K562 (cell line): Measurements from ENCODE around the gene NT5C2. TPM values are rescaled to one million over a fixed set of nuclear protein-coding genes. Genes with fewer than 3 reads are reported as not detected.

Experiments used
- ATAC-seq: fragments of 200-7000 bp; cut with Tn5 transposase; 3 replicates; pipeline ENCODE4 v1.9.1; 2020; ENCODE audit warnings: moderate library complexity
- BruUV-seq: library from RNA; stranded (reverse); fragments of 400-500 nt; replicated peaks from 2 replicates; lab custom pipeline; 2021; lab: Mats Ljungman, UMichigan
- CTCF ChIA-PET: fragments of 300-600 bp; formaldehyde crosslinking; extraction: SDS; loops from one replicate; lab custom pipeline; 2021; ENCODE audit warnings: low intra/inter-chr PET ratio; lab: Yijun Ruan, JAX
- POLR2A ChIA-PET: fragments of 300-600, 350-650 bp; sonication (Branson Sonifier 250); formaldehyde crosslinking; extraction: SDS; loops from one replicate; lab custom pipeline; 2021; ENCODE audit warnings: antibody characterized with exemption, inconsistent platforms; lab: Yijun Ruan, JAX
- DNase-seq, 4 experiments: peaks; one replicate each; pipeline versions ENCODE4 v3.0.0 to v3.0.0-alpha.2; 2011 to 2018; ENCODE audit warnings: low spot score in 3 of 4, mixed read lengths in 3 of 4; ENCODE audit errors: extremely low read depth in 1 of 4
- FAIRE-seq: peaks from 2 replicates; lab custom pipeline; 2011; peaks lifted over from hg19 to GRCh38; lab: Jason Lieb, UNC
- H2AFZ ChIP-seq: 2 replicates; pipeline ENCODE4 v1.6.0; 2011; ENCODE audit warnings: low read depth, low read length, control low read depth, inconsistent platforms
- H3K27ac ChIP-seq: fragments of 200-600 bp; 3 replicates; pipeline ENCODE4 v1.8.0; 2011; ENCODE audit warnings: low read depth, mild to moderate bottlenecking, control low read depth, inconsistent platforms, low read length, moderate library complexity, mixed read lengths; ENCODE audit errors: extremely low read depth
- H3K27me3 ChIP-seq, 2 experiments: fragments of 300-600 bp in 1 of 2; 2 replicates in 1 of 2; 3 replicates in 1 of 2; pipeline versions ENCODE4 v1.6.0 to v1.8.0; 2011; ENCODE audit warnings: inconsistent platforms in 2 of 2, low read length in 2 of 2, mild to moderate bottlenecking in 1 of 2, mixed read lengths in 1 of 2, moderate library complexity in 1 of 2; ENCODE audit not compliant: control insufficient read depth in 2 of 2, insufficient read depth in 2 of 2
- H3K36me3 ChIP-seq: fragments of 300-600 bp; 3 replicates; pipeline ENCODE4 v1.8.0; 2011; ENCODE audit warnings: mild to moderate bottlenecking, low read length, inconsistent platforms; ENCODE audit not compliant: control insufficient read depth, insufficient read depth
- H3K4me1 ChIP-seq, 2 experiments: fragments of 200-600 bp in 1 of 2; replicated peaks in 1 of 2; 2 replicates in 1 of 2; 3 replicates in 1 of 2; pipeline versions ENCODE4 v1.5.1 to v1.8.0; 2011; ENCODE audit warnings: inconsistent platforms in 2 of 2, low read length in 2 of 2, mild to moderate bottlenecking in 1 of 2, mixed read lengths in 1 of 2, moderate library complexity in 1 of 2; ENCODE audit not compliant: control insufficient read depth in 2 of 2, insufficient read depth in 2 of 2
- H3K4me2 ChIP-seq: 2 replicates; pipeline ENCODE4 v1.6.1; 2011; ENCODE audit warnings: low read length, control low read depth, inconsistent platforms, mixed read lengths; ENCODE audit not compliant: insufficient read depth
- H3K4me3 ChIP-seq: fragments of 200-600 bp; sonication (generic), shearing (Covaris generic); 2 replicates; pipeline ENCODE4 v1.5.1; 2016; ENCODE audit warnings: control low read depth, inconsistent platforms
- H3K79me2 ChIP-seq: fragments of 200-600 bp; 3 replicates; pipeline ENCODE4 v1.8.0; 2011; ENCODE audit warnings: low read length, inconsistent platforms; ENCODE audit not compliant: control insufficient read depth, insufficient read depth
- H3K9ac ChIP-seq, 2 experiments: 2 replicates each; pipeline versions ENCODE4 v1.6.0 to v1.6.1; 2011; ENCODE audit warnings: low read depth in 2 of 2, low read length in 2 of 2, control low read depth in 1 of 2, inconsistent platforms in 1 of 2, mild to moderate bottlenecking in 1 of 2, mixed read lengths in 1 of 2; ENCODE audit not compliant: insufficient read depth in 1 of 2
- H3K9me1 ChIP-seq: one replicate; pipeline ENCODE4 v1.6.0; 2011; ENCODE audit warnings: inconsistent platforms, mild to moderate bottlenecking, low read length, moderate library complexity; ENCODE audit not compliant: control insufficient read depth, insufficient read depth
- H3K9me3 ChIP-seq: replicated peaks from 2 replicates; pipeline ENCODE4 v1.5.1; 2011; ENCODE audit warnings: low read depth, low read length, inconsistent platforms; ENCODE audit not compliant: control insufficient read depth, insufficient read depth
- H4K20me1 ChIP-seq: replicated peaks from 2 replicates; pipeline ENCODE4 v1.6.1; 2011; ENCODE audit warnings: low read length, inconsistent platforms, mixed read lengths; ENCODE audit not compliant: control insufficient read depth, insufficient read depth
- BRD9 ChIP-seq: fragments of 450-650 bp; IDR thresholded peaks from 2 replicates; pipeline ENCODE4 v1.6.1; 2018; ENCODE audit warnings: low read depth; ENCODE audit not compliant: partially characterized antibody
- GTF2E2 ChIP-seq: fragments of 200-800 bp; sonication (Bioruptor generic); IDR thresholded peaks from 2 replicates; pipeline ENCODE4 v1.6.1; 2016; ENCODE audit warnings: missing genetic modification characterization, missing compliant biosample characterization
- KAT2B ChIP-seq: IDR thresholded peaks from one replicate; pipeline ENCODE4 v1.6.1; 2012; ENCODE audit warnings: low read depth, mild to moderate bottlenecking, control low read depth, inconsistent platforms, low read length, moderate library complexity
- KLF1 ChIP-seq: fragments of 450-650 bp; IDR thresholded peaks from 2 replicates; pipeline ENCODE4 v1.6.1; 2016; ENCODE audit warnings: missing genetic modification characterization, missing compliant biosample characterization
- MAFK ChIP-seq: IDR thresholded peaks from 2 replicates; pipeline ENCODE4 v1.6.1; 2011; ENCODE audit warnings: low read length, improper control_type of control experiment
- RFX7 ChIP-seq: fragments of 250-450 bp; sonication (Bioruptor Pico); IDR thresholded peaks from 2 replicates; pipeline ENCODE4 v1.5.1; 2021; ENCODE audit warnings: mild to moderate bottlenecking
- WGBS: fragments of 100-300 bp; shearing (Covaris generic); methylation state at CpG from one replicate; pipeline ENCODE4 v1.1.6; 2016; ENCODE audit warnings: low coverage, mixed read lengths; ENCODE audit not compliant: insufficient coverage; ENCODE audit errors: missing lambda C conversion rate; 5-methylcytosine and 5-hydroxymethylcytosine counted together
- in situ Hi-C: fragments of 300-500 bp; cut with MboI; formaldehyde crosslinking; loops from 4 replicates; pipeline ENCODE4 v1.15.0; 2018; ENCODE audit warnings: inconsistent platforms, mixed read lengths
- intact Hi-C: fragments of 100-400 bp; cut with micrococcal nuclease; formaldehyde crosslinking; loops from 2 replicates; pipeline ENCODE4 v1.14.2; 2022
- polyA plus RNA-seq, 8 experiments: library from polyadenylated mRNA; depleted of rRNA in 4 of 8; stranded (reverse) in 5 of 8; unstranded in 3 of 8; fragments of >200 nt; fragmentation: Nextera tagmentation in 2 of 8; fragmentation: Illumina TruSeq in 1 of 8; extraction: Ambion mirVana in 2 of 8; extraction: Trizol in 1 of 8; gene quantifications; 2 replicates each; pipeline versions ENCODE4 v1.2.1 to v1.2.3, GENCODE V29; 2011 to 2014; ENCODE audit warnings: inconsistent platforms in 1 of 8, missing spikeins in 1 of 8
- total RNA-seq, 7 experiments: library from RNA; depleted of rRNA in 6 of 7; stranded (reverse); fragments of >200 nt in 6 of 7; fragmentation: Illumina TruSeq in 2 of 7; extraction: Trizol in 2 of 7; gene quantifications; 2 replicates each; pipeline versions ENCODE4 v1.2.1 to v1.2.3, GENCODE V29; 2011 to 2021; ENCODE audit warnings: low replicate concordance in 1 of 7

NT5C2 gene
- total and polyA plus RNA-seq, 9 of the 15 experiments (the other 6 are each of a cell fraction or from before 2014, with no cell fraction given): 11.3 to 45.2 (median 27.7) TPM

DNA sequence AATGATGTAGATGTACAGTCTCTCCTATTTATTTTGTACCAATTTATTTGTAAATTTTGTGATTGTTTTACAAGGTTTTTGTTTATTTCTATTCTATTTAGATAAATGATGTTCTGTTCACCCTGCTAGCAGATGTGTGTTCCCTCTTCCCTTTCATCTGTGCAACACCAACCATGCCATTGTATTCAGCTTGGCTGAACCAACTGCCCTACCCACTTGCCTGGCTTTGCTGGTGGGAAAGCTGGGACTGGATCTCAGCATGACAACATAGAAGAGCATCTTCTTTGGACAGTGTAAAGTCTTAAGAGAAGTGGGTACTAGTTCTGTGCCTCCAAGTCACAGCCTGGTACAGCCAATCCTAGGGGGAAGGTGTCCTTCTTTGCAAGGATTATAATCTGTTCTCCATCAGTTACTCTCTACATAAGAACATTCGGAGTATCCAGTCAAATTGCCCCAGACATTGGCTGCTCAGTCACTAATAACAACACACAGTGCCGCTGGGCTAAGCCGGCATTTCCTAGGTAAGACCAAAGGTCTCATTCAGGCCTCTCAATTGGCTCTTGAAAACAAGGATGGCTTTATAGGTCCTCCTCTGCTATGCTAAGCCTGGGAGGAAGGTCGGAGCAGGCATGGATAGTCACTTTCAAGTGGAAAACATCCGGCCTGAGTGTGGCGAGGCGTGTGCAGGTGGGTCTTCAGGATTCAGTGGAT lies 109.7 kb downstream of the NT5C2 start:
- intact Hi-C loops (no loop called here), in situ Hi-C loops (loop anchor here (10.0 kb wide), 1 partner anchor 161 kb away; the partner anchor contains the start of gene RPEL1)
- no peaks in the 10 kb centered on the region for H3K9me3 ChIP-seq
- DNase-seq (no peak), ATAC-seq (no peak), FAIRE-seq (no peak)
- 91% methylated on average over 7 of the region's 7 CpGs for WGBS
- no peaks in the 10 kb centered on the region for H4K20me1 ChIP-seq
- H3K9ac ChIP-seq: no peak overlapping the region
- no TSS peak for BruUV-seq
- H3K4me1 ChIP-seq: no peaks in the 10 kb centered on the region; a peak in 1 of 5 replicates
- H2AFZ ChIP-seq: no peak overlapping the region
- no peak overlapping the region for H3K4me2 ChIP-seq
- POLR2A ChIA-PET: interaction anchor here (0.6 to 1.2 kb wide), 2 partner anchors 10 to 21 kb away, joined by 3 to 4 read pairs; no protein-coding TSS in a partner anchor
- H3K79me2 ChIP-seq: no peaks in the 10 kb centered on the region
- H3K4me3 ChIP-seq: no peak overlapping the region
- H3K27ac ChIP-seq: no peak overlapping the region
- no peaks in the 10 kb centered on the region for H3K9me1 ChIP-seq
- CTCF ChIA-PET: no interaction called here
- no peaks in the 10 kb centered on the region for H3K27me3 ChIP-seq
- peaks cover 32% of the 10 kb centered on the region; the same call in 2 of the 3 replicates for H3K36me3 ChIP-seq
- TF ChIP-seq BRD9 (no peak), GTF2E2 (no peak), MAFK (no peak), KAT2B (no peak), KLF1 (tag) (no peak), RFX7 (CRISPR knock-in tag) (no peak)
